DOHH2 (cell line): ENCODE results near the gene GMDS.

Source experiments
- CTCF ChIP-seq: fragments of 200-600 bp; sonication (generic); IDR thresholded peaks from one replicate; pipeline ENCODE4 v1.5.1; 2014; ENCODE audit warnings: antibody characterized with exemption, mild to moderate bottlenecking, low read depth, low read length; ENCODE audit not compliant: poor library complexity, severe bottlenecking
- EZH2phosphoT487 ChIP-seq: fragments of 200-600 bp; sonication (generic); IDR thresholded peaks from 2 replicates; pipeline ENCODE4 v1.6.1; 2017; ENCODE audit warnings: borderline replicate concordance, mild to moderate bottlenecking, antibody characterized with exemption, low read length, moderate library complexity, mixed read lengths

- TF ChIP-seq CTCF = no peak
- TF ChIP-seq EZH2phosphoT487 = no peak
Observed at GRCh38 chr6:1906609-1907008, 338.8 kb downstream of the GMDS start.
